ENCODE measurements around the gene CHST1. TPM values are rescaled to one million over a fixed set of nuclear protein-coding genes. Genes with fewer than 3 reads are reported as not detected.

Gene CHST1
- total and polyA plus RNA-seq, 12 donors: 1.1 to 13.5 (median 4.4) TPM

GRCh38 chr11:45692808-45693453 lies 27.5 kb upstream of the CHST1 start:
- intact Hi-C loops (cut with DNase I): no loop called here
- no peak for TF ChIP-seq CTCF (IDR thresholded peaks at IDR 0.05)

GRCh38 chr11:45688472-45689033 lies 23.1 kb upstream of the CHST1 start:
- DNase-seq: peak in 1 of 7 donors; percentile 62
- intact Hi-C loops (cut with DNase I): no loop called here
- no peaks in the 10 kb centered on the region for H3K27me3 ChIP-seq
- 69 to 76% (median 75%) methylated on average over 7 of the region's 7 CpGs for WGBS, 4 donors
- H3K36me3 ChIP-seq (replicated peaks in 1 of 2): no peaks in the 10 kb centered on the region
- H3K9me3 ChIP-seq (replicated peaks in 1 of 3): no peaks in the 10 kb centered on the region
- peak overlapping the region in 1 of 5 donors; percentile 27 for H3K27ac ChIP-seq
- no peak overlapping the region for H3K4me3 ChIP-seq
- no peaks in the 10 kb centered on the region for H3K4me1 ChIP-seq (replicated peaks in 1 of 2)
- no peak for TF ChIP-seq CTCF (IDR thresholded peaks at IDR 0.05)
- TF ChIP-seq POLR2A (IDR thresholded peaks at IDR 0.05): no peak

More at GRCh38 chr11:45692808-45693453, 27.5 kb upstream of the CHST1 start:
- no peak overlapping the region for H3K4me3 ChIP-seq
- H3K27ac ChIP-seq: no peak overlapping the region
- H3K4me1 ChIP-seq (replicated peaks in 1 of 2): no peaks in the 10 kb centered on the region
- DNase-seq: no peak
- H3K9me3 ChIP-seq (replicated peaks in 1 of 3): no peaks in the 10 kb centered on the region
- no peaks in the 10 kb centered on the region for H3K27me3 ChIP-seq
- WGBS, 4 donors: 79 to 84% (median 79%) methylated on average over 9 to 10 of the region's 10 CpGs
- no peaks in the 10 kb centered on the region for H3K36me3 ChIP-seq (replicated peaks in 1 of 2)

- Histone ChIP-seq H3K9me3 (replicated peaks in 1 of 3) (no peaks in the 10 kb centered on the region), H3K36me3 (replicated peaks in 1 of 2) (no peaks in the 10 kb centered on the region), H3K27ac (no peak overlapping the region), H3K4me1 (replicated peaks in 1 of 2) (no peaks in the 10 kb centered on the region), H3K27me3 (no peaks in the 10 kb centered on the region), H3K4me3 (no peak overlapping the region)
- 84 to 86% (median 86%) methylated on average over 6 of the region's 6 CpGs for WGBS, 4 donors
- no peak for TF ChIP-seq POLR2A (IDR thresholded peaks at IDR 0.05)
- TF ChIP-seq CTCF (IDR thresholded peaks at IDR 0.05): no peak
- intact Hi-C loops (cut with DNase I): no loop called here
- DNase-seq: no peak
Observed at GRCh38 chr11:45687836-45688235, 22.4 kb upstream of the CHST1 start.

- Histone ChIP-seq H3K4me1 (replicated peaks in 1 of 2) (no peaks in the 10 kb centered on the region), H3K36me3 (replicated peaks in 1 of 2) (no peaks in the 10 kb centered on the region), H3K4me3 (no peak overlapping the region), H3K27me3 (no peaks in the 10 kb centered on the region), H3K9me3 (replicated peaks in 1 of 3) (no peaks in the 10 kb centered on the region), H3K27ac (no peak overlapping the region)
- DNase-seq: no peak
- intact Hi-C loops (cut with DNase I): no loop called here
- TF ChIP-seq POLR2A (IDR thresholded peaks at IDR 0.05): no peak
- TF ChIP-seq CTCF (IDR thresholded peaks at IDR 0.05): no peak
- WGBS, 4 donors: 77 to 87% (median 83%) methylated on average over 6 to 7 of the region's 7 CpGs
Observed at GRCh38 chr11:45685964-45686537, 20.6 kb upstream of the CHST1 start.
